Trophoblast cell (in vitro differentiated cells and primary cell): ENCODE results near the gene OLFM2.
A peak's percentile ranks its signal among the peaks of the same experiment; 100 is the strongest.

Source experiments
- DNase-seq, 2 donors: peaks; one replicate each; pipeline ENCODE4 v3.0.0-alpha.2; 2016
- H2AFZ ChIP-seq: 2 replicates; pipeline ENCODE4 v1.6.1; 2013; ENCODE audit warnings: low read length, moderate library complexity, mild to moderate bottlenecking; ENCODE audit not compliant: insufficient read depth, poor library complexity
- H2AK5ac ChIP-seq: 2 replicates; pipeline ENCODE4 v1.6.1; 2013; ENCODE audit warnings: mild to moderate bottlenecking, low read length
- H2BK120ac ChIP-seq: 2 replicates; pipeline ENCODE4 v1.6.1; 2013; ENCODE audit warnings: low read length, mild to moderate bottlenecking, moderate library complexity; ENCODE audit not compliant: insufficient read depth, poor library complexity
- H2BK12ac ChIP-seq: 2 replicates; pipeline ENCODE4 v1.6.1; 2013; ENCODE audit warnings: mild to moderate bottlenecking, low read length, moderate library complexity
- H2BK5ac ChIP-seq: 2 replicates; pipeline ENCODE4 v1.6.1; 2013; ENCODE audit warnings: low read length, low read depth, moderate library complexity, mild to moderate bottlenecking; ENCODE audit not compliant: poor library complexity
- H3K14ac ChIP-seq: 2 replicates; pipeline ENCODE4 v1.6.1; 2013; ENCODE audit warnings: mild to moderate bottlenecking, low read length
- H3K18ac ChIP-seq: 2 replicates; pipeline ENCODE4 v1.6.1; 2013; ENCODE audit warnings: mild to moderate bottlenecking, low read length
- H3K23ac ChIP-seq: 2 replicates; pipeline ENCODE4 v1.6.1; 2013; ENCODE audit warnings: low read length
- H3K27ac ChIP-seq: 2 replicates; pipeline ENCODE4 v1.5.1; 2013; ENCODE audit warnings: low read depth, mild to moderate bottlenecking, inconsistent platforms, low read length, moderate library complexity
- H3K27me3 ChIP-seq: 2 replicates; pipeline ENCODE4 v1.6.1; 2013; ENCODE audit warnings: inconsistent platforms, mild to moderate bottlenecking, low read length, moderate library complexity; ENCODE audit not compliant: insufficient read depth
- H3K36me3 ChIP-seq, 2 experiments: 1 replicate in 1 of 2; 2 replicates in 1 of 2; pipeline ENCODE4 v1.6.1; 2013; ENCODE audit warnings: low read length in 2 of 2, mild to moderate bottlenecking in 2 of 2, moderate library complexity in 1 of 2; ENCODE audit not compliant: insufficient read depth in 2 of 2, control insufficient read depth in 1 of 2
- H3K4ac ChIP-seq: 2 replicates; pipeline ENCODE4 v1.6.1; 2013; ENCODE audit warnings: low read depth, mild to moderate bottlenecking, low read length, moderate library complexity
- H3K4me1 ChIP-seq, 2 experiments: 1 replicate in 1 of 2; 2 replicates in 1 of 2; pipeline ENCODE4 v1.6.1; 2013; ENCODE audit warnings: low read length in 2 of 2, mild to moderate bottlenecking in 2 of 2, moderate library complexity in 1 of 2; ENCODE audit not compliant: insufficient read depth in 2 of 2, control insufficient read depth in 1 of 2
- H3K4me2 ChIP-seq: 2 replicates; pipeline ENCODE4 v1.6.1; 2013; ENCODE audit warnings: inconsistent platforms, mild to moderate bottlenecking, low read length, moderate library complexity
- H3K4me3 ChIP-seq: 2 replicates; pipeline ENCODE4 v1.5.1; 2013; ENCODE audit warnings: mild to moderate bottlenecking, low read depth, low read length, inconsistent platforms
- H3K79me1 ChIP-seq: one replicate; pipeline ENCODE4 v1.6.1; 2013; ENCODE audit warnings: low read length
- H3K79me2 ChIP-seq: 2 replicates; pipeline ENCODE4 v1.6.1; 2013; ENCODE audit warnings: low read length, mild to moderate bottlenecking; ENCODE audit not compliant: control insufficient read depth, insufficient read depth, poor library complexity
- H3K9ac ChIP-seq: 2 replicates; pipeline ENCODE4 v1.6.1; 2013; ENCODE audit warnings: mild to moderate bottlenecking, low read length
- H3K9me3 ChIP-seq: 2 replicates; pipeline ENCODE4 v1.6.1; 2013; ENCODE audit warnings: low read depth, mild to moderate bottlenecking, control low read depth, inconsistent platforms, low read length; ENCODE audit not compliant: insufficient read depth
- H4K12ac ChIP-seq: 2 replicates; pipeline ENCODE4 v1.6.1; 2013; ENCODE audit warnings: low read depth, mild to moderate bottlenecking, low read length, moderate library complexity
- H4K8ac ChIP-seq: 2 replicates; pipeline ENCODE4 v1.6.1; 2013; ENCODE audit warnings: low read depth, mild to moderate bottlenecking, low read length, moderate library complexity
- H4K91ac ChIP-seq: one replicate; pipeline ENCODE4 v1.6.1; 2013; ENCODE audit warnings: low read depth, mild to moderate bottlenecking, low read length, moderate library complexity
- WGBS: extraction: QIAGEN DNeasy Blood & Tissue Kit; methylation state at CpG from one replicate; pipeline ENCODE4 v1.1.7; 2013; ENCODE audit warnings: missing lambda C conversion rate; ENCODE audit not compliant: insufficient read length, insufficient coverage; ENCODE audit errors: extremely low coverage; 5-methylcytosine and 5-hydroxymethylcytosine counted together

Gene OLFM2

DNA sequence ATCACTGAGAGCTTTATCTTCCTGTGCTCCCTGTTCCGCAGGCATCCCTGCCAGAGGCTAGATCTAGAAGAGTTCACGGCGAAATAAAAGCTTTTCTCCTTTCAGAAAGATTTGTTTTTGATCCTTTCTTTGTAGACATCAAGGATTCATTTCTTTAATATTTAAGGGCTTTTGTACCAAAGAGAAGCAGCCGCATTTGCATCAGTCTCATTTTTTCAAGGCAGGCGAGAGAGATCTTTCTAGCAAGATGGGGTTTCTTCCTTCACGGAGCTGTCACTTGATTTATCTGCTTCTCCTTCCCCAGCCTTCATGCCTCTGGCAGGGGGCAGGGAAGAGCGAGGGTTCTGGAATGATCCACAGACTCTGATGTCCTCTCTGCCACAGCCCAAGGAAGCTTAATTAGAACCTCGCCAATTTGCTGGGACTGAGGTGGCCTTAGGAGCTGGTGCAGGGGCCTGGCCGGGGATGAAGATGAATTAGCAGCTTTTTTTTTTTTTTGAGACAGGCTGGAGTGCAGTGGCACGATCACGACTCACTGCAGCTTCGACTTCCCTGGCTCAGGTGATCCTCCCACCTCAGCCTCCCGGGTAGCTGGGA, 61.2 kb downstream of the OLFM2 start:
- Histone ChIP-seq H3K79me1 (no peaks in the 10 kb centered on the region), H3K27me3 (no peaks in the 10 kb centered on the region), H3K36me3 (no peaks in the 10 kb centered on the region), H3K4ac (no peak overlapping the region), H3K14ac (no peak overlapping the region), H4K12ac (no peak overlapping the region), H3K4me3 (no peak overlapping the region), H2AFZ (no peak overlapping the region), H4K8ac (no peak overlapping the region), H3K4me2 (no peak overlapping the region), H3K9me3 (peaks cover 2% of the 10 kb centered on the region), H3K4me1 (no peaks in the 10 kb centered on the region), H3K18ac (no peak overlapping the region), H2AK5ac (no peak overlapping the region), H3K23ac (no peak overlapping the region), H2BK12ac (no peak overlapping the region), H4K91ac (no peak overlapping the region), H2BK120ac (no peak overlapping the region), H2BK5ac (no peak overlapping the region), H3K9ac (peak overlapping the region; percentile 18), H3K27ac (no peak overlapping the region), H3K79me2 (no peaks in the 10 kb centered on the region)
- WGBS: no CpG with 5 or more reads among the region's 13 CpGs
- no peak for DNase-seq

DNA sequence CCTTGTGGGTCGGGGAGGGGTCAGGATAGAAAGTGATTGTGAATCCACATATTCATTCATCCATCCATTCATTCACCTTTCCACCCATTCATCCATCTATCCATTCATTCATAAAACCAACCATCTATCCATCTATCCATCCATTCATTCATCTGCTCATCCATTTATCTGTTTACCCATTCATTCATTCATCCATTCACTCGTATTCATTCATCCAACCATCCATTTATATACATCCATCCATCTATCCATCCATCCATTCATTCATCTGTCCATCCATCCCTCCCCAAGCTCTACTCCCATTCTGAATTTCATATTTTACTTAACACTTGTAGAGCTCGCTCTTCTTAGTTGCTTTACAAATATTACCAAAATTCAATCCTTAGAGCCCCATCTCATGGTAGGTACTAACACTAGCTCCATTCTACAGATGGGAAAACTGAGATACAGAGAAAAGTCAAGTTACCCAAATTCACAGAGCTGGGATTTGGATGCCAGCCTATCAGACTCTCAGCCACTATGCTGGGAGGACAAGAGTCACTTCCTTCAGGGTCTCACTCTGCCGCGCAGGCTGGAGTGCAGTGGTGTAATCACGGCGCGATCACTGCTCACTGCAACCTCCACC, 63.6 kb downstream of the OLFM2 start:
- Histone ChIP-seq H3K18ac (no peak overlapping the region), H3K79me2 (no peaks in the 10 kb centered on the region), H2AK5ac (no peak overlapping the region), H3K9ac (no peak overlapping the region), H3K4ac (no peak overlapping the region), H3K36me3 (no peaks in the 10 kb centered on the region), H3K4me3 (no peak overlapping the region), H3K23ac (no peak overlapping the region), H4K91ac (no peak overlapping the region), H3K4me2 (no peak overlapping the region), H3K27me3 (no peaks in the 10 kb centered on the region), H3K14ac (no peak overlapping the region), H3K4me1 (no peaks in the 10 kb centered on the region), H3K27ac (no peak overlapping the region), H2AFZ (no peak overlapping the region), H2BK5ac (no peak overlapping the region), H4K8ac (no peak overlapping the region), H3K9me3 (peaks cover 2% of the 10 kb centered on the region), H2BK120ac (no peak overlapping the region), H3K79me1 (no peaks in the 10 kb centered on the region), H2BK12ac (no peak overlapping the region), H4K12ac (no peak overlapping the region)
- DNase-seq: no peak
- 100% methylated on average over 1 of the region's 8 CpGs for WGBS

DNA sequence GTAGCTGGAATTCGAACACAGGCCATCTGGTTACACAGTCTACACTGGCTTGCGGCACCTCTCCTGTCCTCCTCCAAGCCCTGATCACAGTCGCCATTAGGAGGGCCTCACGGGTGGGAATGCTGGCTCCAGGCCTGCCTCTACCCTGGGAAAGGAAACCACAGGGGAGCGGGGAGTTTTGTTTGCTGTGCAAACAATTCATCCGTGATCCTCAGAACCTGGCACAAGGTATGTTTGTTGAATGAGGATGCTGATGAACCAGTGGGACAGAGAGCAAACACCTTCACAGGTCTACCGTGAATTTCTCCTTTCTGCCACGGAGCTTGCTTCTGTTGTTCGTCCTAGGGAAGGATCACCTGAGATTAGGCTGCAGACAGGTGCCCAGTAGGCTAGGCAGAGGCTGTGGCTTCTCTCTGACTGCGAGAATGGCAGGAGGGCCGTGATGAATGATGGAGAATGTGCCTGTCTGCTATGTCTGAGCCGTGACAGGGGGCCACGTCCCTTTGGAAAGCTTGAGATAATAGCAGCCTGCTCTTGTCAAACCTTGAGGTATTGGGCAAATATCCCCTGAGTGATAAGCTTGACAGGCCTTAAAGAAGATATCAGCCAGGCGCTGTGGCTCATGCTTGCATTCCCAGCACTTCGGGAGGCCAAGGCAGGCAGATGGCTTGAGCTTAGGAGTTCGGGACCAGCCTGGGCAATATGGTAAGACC, 64.5 kb downstream of the OLFM2 start:
- Histone ChIP-seq H3K4me2 (no peak overlapping the region), H3K14ac (no peak overlapping the region), H4K91ac (no peak overlapping the region), H3K9ac (no peak overlapping the region), H2BK120ac (no peak overlapping the region), H3K36me3 (no peaks in the 10 kb centered on the region), H3K4ac (no peak overlapping the region), H2BK12ac (no peak overlapping the region), H4K8ac (no peak overlapping the region), H3K18ac (no peak overlapping the region), H3K23ac (no peak overlapping the region), H3K79me2 (no peaks in the 10 kb centered on the region), H4K12ac (no peak overlapping the region), H2AFZ (no peak overlapping the region), H3K79me1 (no peaks in the 10 kb centered on the region), H3K9me3 (peaks cover 2% of the 10 kb centered on the region), H3K4me1 (no peaks in the 10 kb centered on the region), H2AK5ac (no peak overlapping the region), H3K4me3 (no peak overlapping the region), H3K27me3 (no peaks in the 10 kb centered on the region), H3K27ac (no peak overlapping the region), H2BK5ac (no peak overlapping the region)
- DNase-seq: no peak
- WGBS: no CpG with 5 or more reads among the region's 16 CpGs

DNA sequence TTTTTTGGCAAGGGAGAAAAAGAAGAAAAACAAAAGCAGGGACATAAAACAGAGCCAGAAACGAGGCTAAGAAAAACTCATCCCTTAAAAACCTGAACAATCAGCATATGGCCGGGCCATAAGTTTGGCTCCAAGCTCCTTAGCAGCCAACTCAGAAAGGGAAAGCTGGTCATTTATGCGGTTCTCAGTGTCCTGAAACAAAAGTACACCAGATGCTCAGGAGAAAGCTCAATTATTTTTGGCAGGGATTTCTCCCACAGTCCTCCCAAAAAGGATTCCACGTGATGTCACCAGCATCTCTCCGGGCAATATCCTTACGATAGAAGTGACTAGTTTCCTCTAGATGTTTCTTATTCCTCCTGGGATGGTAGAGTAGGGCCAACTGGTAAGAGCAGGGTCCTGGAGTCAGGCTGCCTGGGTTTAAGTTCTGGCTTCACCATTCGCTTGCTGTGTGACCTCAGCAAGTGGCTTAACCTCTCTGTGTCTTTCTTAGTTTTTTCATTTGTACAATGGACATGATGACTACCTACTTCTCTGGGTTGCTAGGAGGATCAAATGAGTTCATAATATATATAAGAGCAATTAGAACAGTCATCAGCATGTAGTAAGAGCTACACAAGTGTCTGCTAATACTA, 67.2 kb downstream of the OLFM2 start:
- no peak overlapping the region for H4K12ac ChIP-seq
- no peak overlapping the region for H4K91ac ChIP-seq
- H2AFZ ChIP-seq: no peak overlapping the region
- no peaks in the 10 kb centered on the region for H3K79me2 ChIP-seq
- H3K18ac ChIP-seq: no peak overlapping the region
- no peaks in the 10 kb centered on the region for H3K27me3 ChIP-seq
- H2BK5ac ChIP-seq: no peak overlapping the region
- no peak overlapping the region for H3K9ac ChIP-seq
- H3K4me2 ChIP-seq: no peak overlapping the region
- H3K23ac ChIP-seq: no peak overlapping the region
- no peak overlapping the region for H3K4me3 ChIP-seq
- H2AK5ac ChIP-seq: no peak overlapping the region
- WGBS: no CpG with 5 or more reads among the region's 7 CpGs
- DNase-seq: no peak
- no peak overlapping the region for H2BK12ac ChIP-seq
- H3K9me3 ChIP-seq: peaks cover 2% of the 10 kb centered on the region
- no peaks in the 10 kb centered on the region for H3K36me3 ChIP-seq
- no peak overlapping the region for H4K8ac ChIP-seq
- H3K4me1 ChIP-seq: no peaks in the 10 kb centered on the region
- H3K27ac ChIP-seq: no peak overlapping the region
- H3K79me1 ChIP-seq: no peaks in the 10 kb centered on the region
- H3K4ac ChIP-seq: no peak overlapping the region
- H3K14ac ChIP-seq: no peak overlapping the region
- no peak overlapping the region for H2BK120ac ChIP-seq
